GM21367 (cell line): ENCODE data around the gene EFEMP1.

Experiments used
- ATAC-seq: cut with Tn5 transposase; IDR thresholded peaks from one replicate; pipeline ENCODE4 v1.9.1; 2021; ENCODE audit not compliant: unreplicated experiment

Gene EFEMP1, protein sequence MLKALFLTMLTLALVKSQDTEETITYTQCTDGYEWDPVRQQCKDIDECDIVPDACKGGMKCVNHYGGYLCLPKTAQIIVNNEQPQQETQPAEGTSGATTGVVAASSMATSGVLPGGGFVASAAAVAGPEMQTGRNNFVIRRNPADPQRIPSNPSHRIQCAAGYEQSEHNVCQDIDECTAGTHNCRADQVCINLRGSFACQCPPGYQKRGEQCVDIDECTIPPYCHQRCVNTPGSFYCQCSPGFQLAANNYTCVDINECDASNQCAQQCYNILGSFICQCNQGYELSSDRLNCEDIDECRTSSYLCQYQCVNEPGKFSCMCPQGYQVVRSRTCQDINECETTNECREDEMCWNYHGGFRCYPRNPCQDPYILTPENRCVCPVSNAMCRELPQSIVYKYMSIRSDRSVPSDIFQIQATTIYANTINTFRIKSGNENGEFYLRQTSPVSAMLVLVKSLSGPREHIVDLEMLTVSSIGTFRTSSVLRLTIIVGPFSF

GRCh38 chr2:55923091-55923981 is at the start of gene EFEMP1:
EFEMP1 (minus strand) TSS chr2:55923782; CDS start chr2:55922440, 1,342 bp downstream.
- no peak for ATAC-seq

DNA sequence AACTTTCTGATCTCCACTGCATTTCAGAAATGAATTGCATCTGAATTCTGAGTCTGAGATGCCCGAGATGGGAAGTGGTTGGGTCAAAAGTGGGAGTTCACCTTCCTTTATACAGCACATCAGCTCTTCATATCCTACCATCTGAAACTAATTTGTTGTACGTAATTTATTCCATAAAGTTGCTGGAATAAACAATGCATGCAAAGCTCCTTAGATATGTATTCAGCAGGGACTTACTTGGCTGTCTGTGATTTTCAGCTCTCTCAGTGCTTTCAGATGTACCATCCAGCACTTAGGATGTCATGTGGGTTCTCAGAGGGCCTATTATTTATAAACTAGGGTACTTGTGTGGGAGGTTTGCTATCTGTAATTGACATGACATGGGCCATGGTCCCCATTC is 46.9 kb upstream of the EFEMP1 start:
- ATAC-seq: no peak

DNA sequence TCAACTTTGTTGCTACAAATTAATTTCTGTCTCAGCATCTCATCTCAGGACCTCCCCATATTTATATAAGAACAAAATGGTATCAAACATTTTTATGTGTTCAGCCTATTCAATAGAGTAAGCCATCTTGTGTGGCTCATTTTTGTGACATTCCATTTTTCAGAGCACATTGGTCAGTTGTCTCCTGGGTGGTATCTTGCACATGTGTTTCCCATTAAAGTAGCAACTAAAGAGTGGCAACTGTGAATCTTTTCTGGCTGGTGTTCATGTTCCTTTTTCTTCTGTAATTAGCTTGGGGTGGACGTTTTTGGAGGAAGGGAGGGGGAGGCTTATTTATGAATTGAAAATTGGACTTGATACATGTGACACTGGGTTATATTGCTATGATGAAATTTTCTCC is 45.4 kb upstream of the EFEMP1 start:
- ATAC-seq: no peak

DNA sequence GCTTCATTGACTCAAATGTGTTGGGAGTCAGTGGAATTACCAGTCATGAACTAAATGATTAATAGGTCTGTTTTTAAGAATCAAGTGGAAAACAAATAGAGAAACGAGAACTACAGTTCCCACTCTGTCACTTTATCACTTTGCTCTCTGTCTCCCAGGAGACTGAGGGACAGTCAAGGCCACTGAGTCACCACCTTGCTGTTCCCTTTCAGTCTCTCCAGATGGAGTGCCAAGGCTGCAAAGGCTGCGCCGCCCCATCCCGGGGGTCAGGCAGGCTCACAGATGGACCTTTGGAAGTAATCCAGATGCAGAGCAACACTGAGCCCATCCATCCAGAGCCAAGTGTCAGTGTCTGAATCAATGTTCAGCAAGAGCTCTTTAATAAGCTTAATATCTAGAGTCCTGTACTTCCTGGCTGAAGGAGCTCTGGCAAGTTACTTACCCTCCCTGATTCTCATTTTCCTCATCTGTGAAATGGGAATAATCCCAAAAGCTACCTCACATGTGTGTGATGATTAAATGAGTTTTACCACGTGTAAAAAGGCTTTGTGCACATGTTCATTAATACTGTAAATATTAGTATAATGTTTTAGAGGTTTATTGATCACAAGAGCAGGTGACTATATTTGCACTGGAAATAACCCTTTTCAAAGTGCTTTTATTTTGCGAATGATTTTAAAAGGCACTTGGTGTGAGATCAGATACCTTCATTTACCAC is 43.0 kb upstream of the EFEMP1 start:
- no peak for ATAC-seq

GRCh38 chr2:55965966-55966365 is 42.4 kb upstream of the EFEMP1 start:
- ATAC-seq: no peak

DNA sequence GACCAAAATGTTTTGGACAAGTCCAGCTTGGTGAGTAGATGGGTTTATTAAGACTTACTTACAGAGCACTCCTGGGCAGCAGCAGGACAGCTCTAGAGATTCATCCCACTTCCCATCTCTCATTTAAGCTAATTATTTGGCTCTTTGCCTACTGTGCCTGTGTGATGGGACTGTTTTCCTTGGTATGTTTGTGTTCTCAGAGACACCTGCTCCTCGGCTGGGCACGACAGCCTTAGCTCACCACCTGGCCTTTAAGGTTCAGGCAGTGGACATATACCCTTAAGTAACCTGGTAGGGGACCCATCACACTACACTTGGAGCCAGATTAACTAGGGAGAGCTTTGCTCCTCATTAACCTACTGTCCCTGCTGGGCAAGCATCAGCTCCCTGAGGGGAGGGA is 41.7 kb upstream of the EFEMP1 start:
- ATAC-seq: no peak

DNA sequence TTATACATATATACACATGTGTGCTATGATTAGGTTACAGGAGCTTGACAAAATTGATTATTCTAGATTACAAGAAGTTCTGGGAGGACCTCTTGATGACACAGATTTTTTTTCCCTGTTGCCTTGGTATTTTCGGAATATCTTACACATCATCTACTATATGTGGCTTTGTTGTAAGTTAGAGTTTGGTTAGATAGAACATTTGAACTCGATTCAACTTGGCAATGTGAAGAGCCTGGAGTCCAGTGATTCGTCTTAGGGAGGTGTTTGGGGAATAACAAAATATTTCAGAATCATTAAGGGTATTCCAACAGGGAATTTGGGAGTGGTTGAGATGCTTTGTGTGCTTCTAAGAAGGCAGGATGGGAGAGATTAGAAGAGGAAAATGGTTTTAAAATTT is 39.3 kb upstream of the EFEMP1 start:
- no peak for ATAC-seq

- ATAC-seq: peak; percentile 69
Observed at GRCh38 chr2:55961318-55961911, 37.8 kb upstream of the EFEMP1 start.

DNA sequence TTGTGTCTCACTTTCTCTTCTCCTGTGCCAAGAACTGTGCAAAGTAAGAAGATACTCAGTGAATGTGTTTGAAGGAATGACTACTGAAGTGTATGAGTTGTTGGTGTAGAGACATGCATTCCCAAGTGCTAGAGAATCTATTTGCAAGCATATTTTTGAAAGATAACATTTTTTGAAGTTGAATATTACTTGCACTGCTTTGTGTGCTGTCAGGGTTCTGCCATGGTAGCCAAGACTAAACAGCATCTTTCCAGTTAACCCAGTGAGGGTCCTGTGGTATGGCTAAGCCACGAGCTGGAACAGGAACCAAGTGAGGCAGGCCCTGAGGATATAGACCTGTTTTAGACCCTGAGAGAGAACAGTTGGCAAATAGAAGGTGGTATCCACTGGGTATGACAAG is 35.2 kb upstream of the EFEMP1 start:
- ATAC-seq: no peak

- ATAC-seq: no peak
Observed at GRCh38 chr2:55957142-55957541, 33.6 kb upstream of the EFEMP1 start.

DNA sequence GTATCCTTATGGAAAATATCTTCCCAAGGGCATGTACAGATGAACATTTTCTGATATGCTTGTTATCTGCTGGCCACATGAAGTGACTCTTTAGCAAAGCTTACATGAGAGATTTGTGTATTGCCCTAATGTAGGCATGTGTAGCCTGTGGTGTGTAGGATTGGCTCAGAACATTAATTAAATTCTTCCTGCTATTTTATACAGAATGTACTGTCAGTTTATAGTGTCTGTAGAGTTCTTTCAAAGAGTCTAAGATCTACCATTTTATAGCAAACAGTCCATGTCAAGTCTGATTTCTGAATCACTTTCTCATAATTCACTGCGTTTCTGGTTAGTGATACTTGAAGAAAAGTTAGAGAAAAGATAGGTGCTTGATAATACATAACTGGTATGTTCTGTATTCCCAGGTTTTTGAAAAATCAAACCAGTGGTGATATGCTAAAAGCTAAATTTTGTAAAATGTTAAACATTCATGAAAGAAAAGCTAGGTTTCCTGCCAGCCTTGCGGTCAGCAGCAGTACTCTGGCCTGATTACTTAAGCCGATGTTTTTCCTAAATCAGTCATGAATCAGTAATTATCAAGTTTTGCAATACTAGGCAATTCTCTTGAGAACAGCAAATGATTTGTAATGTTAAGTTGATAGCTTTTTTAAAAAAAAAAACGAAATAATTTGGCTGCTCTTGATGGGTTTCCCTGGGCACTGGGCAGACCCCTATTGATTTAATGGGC is 30.9 kb upstream of the EFEMP1 start:
- ATAC-seq: no peak

- ATAC-seq: no peak
Observed at GRCh38 chr2:55952415-55952814, 28.8 kb upstream of the EFEMP1 start.

DNA sequence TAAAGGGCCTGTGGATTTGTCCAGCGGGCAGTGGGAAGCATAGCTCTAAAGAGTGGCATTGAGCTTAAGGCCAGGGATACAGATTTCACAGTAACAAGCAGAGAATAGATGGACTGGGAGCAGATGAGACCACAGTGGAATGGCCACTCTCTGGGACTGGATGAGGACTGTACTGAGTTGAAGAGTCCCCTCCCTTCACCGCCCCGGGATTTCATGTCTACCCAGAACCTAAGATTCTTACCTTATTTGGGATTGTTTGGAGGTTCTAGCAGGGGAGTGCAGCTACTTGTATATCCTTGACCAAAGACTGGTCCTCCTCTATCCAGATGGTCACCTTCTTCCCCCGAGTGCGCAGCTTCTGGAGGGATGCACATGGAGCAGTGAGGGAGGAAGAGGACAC is 28.0 kb upstream of the EFEMP1 start:
- no peak for ATAC-seq

GRCh38 chr2:55949613-55950012 is 26.0 kb upstream of the EFEMP1 start:
- ATAC-seq: no peak

DNA sequence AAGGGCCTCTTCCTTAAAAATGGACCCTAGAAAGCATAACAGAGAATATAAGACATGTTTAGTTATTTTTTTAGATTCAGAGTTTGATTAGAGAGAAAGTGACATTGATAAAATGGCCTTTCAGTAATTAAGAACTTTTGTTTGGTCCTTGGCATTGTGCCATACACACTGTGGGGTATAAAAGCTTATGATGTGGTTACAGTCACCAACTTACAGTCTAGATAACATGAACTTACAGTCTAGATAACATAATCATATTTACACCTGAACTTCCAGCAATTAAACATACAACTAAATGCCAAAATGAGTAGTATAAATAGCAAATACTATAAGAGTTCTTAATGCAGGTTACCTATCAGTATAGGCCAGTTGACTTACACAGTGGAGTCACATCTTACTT is 25.6 kb upstream of the EFEMP1 start:
- ATAC-seq: no peak

DNA sequence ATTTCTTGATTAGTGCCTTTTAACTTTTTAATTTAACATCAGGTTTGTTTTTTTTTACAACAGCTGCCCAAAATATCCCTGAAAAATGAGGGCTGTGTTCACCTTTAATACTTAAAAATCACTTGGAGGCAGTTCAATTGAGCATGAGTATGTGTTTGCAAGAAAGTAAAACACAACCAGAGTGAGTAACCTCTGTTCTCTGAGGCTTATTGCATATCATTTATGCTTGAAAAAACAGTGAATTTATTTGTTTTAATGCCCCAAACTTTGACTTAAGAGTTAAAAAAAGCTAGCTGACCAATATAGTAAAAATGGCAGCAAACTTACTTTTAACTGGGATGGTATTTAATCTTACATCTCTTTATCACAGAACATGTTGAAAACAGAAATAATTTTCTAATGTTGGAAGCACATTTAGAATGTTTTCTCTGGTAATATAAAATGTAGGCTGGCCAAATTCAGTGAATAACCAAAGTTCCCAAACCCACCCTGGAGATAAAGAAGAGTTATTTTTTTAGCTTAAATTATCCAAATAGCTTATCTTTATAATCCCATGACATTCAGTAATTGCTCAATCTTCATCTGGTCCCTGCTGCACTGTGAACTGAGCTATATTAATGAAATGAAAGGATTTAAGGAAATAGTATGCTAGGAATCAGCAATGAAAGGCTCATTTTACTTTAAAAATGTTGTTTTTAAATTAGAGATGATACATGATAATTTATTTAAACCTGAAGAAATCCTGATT is 24.8 kb upstream of the EFEMP1 start:
- no peak for ATAC-seq

GRCh38 chr2:55947752-55948151 is 24.2 kb upstream of the EFEMP1 start:
- no peak for ATAC-seq

GRCh38 chr2:55946793-55947192 is 23.2 kb upstream of the EFEMP1 start:
- no peak for ATAC-seq

GRCh38 chr2:55943466-55943865 is 19.9 kb upstream of the EFEMP1 start:
- ATAC-seq: no peak

- ATAC-seq: no peak
Observed at GRCh38 chr2:55936351-55936750, 12.8 kb upstream of the EFEMP1 start.
